GM12874 (cell line): ENCODE measurements around the gene KIAA1217.

Source experiments
- TF ChIP-seq, protein P1 (sequence below): IDR thresholded peaks from 2 replicates; pipeline ENCODE4 v1.5.1; 2011; ENCODE audit warnings: low read depth, mild to moderate bottlenecking, control low read depth, low read length, moderate library complexity; ENCODE audit not compliant: insufficient read depth

Gene KIAA1217

DNA sequence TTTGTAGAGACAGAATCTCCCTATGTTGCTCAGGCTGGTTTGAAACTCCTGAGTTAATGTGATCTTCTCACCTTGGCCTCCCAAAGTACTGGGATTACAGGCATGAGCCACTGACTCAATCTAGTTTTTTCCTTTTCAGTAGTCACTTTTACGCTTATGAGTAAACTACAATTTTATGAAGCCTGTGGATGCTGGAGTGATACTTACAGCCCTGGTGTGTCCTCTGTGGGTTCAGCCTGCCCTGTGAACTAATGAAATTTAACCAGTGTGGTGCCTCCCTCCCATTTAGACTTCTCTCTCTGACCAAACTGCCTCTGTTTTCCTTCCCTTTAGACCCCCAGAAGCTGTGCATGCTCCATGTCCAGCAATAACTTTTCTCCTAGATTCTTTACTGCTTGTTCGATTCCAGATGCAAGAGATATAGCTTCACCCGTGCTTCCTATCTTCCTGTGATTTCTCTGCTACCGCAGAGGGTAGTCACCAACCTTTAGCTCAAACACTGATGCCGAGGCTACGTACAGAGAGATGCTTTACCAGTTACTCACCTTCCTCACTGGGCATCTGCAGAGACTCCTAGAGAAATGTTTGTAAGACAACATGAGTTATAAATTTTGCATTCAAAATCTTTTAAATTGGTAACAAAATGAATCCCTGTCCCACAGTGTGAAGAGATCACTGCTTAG is 90.8 kb downstream of the KIAA1217 start:
- TF ChIP-seq, protein P1, sequence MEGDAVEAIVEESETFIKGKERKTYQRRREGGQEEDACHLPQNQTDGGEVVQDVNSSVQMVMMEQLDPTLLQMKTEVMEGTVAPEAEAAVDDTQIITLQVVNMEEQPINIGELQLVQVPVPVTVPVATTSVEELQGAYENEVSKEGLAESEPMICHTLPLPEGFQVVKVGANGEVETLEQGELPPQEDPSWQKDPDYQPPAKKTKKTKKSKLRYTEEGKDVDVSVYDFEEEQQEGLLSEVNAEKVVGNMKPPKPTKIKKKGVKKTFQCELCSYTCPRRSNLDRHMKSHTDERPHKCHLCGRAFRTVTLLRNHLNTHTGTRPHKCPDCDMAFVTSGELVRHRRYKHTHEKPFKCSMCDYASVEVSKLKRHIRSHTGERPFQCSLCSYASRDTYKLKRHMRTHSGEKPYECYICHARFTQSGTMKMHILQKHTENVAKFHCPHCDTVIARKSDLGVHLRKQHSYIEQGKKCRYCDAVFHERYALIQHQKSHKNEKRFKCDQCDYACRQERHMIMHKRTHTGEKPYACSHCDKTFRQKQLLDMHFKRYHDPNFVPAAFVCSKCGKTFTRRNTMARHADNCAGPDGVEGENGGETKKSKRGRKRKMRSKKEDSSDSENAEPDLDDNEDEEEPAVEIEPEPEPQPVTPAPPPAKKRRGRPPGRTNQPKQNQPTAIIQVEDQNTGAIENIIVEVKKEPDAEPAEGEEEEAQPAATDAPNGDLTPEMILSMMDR: no peak

DNA sequence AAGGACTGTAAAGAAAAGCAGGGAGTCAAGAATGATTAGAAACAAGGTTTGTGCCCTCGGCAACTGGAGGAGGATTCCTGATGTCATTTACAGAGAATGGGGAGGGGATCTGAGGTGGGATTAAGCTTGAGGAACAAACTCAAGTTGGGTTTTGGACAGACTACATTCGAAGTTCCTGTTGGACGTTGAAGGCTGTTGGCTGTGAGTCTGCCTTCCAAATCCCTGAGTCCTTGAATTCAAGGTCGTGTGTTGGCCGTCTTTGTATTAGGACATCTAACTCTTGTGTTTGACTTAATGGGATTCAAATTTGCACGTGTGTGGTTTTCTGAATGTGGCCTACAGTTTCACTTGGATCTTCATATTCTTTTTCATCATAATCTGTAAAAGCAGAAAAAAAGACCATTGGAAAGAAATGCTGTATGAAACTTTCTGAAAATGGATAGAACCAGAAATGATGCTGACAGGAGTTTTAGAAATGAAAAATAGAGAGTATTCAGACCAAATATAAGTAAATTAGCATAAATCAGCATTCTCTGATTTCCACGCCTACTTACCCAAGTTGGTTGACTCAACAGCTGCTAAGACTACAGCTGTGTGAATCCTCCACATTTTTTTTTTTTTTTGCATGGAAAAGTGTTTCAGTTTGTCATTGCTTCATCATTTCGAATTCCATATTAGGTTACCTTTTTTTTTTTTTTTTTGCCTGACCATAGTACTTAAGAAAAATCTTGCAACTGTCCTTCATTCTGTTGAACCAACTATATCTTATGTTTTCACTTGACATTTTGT is 94.8 kb downstream of the KIAA1217 start:
- TF ChIP-seq, protein P1: no peak

DNA sequence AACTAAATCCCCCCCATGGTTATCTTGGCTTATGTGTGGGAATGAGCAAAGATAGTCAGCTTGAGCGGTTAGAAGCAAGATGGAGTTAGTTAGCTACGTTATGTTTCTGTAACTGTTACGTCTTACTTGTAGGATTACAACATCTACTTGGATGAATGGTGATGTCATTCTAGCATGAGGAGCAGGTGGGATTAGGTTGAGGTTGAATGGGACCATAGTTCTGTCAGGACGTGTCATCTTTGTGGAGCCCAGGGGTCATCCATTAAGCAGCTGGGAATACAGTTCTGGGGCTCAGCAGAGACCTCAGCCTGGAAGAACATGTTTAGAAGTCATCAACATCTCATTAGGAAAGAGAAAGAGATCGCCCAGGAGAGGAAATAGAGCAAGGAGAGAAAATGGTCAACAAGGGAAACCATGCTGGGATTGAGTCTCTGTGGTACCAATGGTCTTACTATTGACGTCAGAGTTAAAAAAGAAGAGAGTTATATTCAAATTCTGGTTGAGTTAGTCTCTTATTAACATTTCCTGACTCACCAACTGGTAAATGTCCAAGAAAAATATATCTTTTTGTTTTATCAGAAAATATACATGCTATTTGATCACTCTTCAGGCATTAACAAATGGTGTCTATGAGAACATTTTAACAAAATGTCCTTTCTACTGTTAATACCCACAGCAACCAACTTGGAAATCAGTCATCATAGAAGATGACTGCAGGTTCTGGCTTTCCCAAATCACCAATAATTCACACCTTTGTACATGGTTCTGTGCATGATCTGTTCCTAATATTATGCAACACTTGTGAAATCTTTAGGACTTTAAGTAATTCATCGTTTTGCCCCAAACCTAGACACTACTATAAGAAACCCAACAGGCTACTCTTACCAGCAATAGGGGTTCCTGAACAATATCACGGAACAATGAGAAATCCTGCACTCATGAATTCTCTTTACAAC is 96.9 kb downstream of the KIAA1217 start:
- TF ChIP-seq, protein P1: no peak

DNA sequence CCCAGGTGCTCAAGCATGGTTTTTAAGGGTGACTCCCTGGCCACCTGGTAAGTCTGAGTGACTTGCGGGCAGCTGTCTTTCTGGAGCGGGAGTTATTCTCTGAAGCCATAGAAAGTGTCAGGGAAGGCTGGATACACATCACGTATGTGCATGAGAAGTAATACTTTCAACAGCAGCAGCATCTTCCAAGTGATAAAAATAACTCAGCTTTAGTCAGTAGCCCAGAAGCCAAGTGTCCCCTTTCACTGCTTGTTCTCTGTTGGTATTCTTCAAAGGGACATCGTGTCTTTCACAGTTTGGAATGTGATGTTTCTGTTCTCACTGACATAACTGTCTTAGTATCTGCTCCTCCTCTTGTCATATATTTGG is 97.6 kb downstream of the KIAA1217 start:
- TF ChIP-seq, protein P1: no peak

DNA sequence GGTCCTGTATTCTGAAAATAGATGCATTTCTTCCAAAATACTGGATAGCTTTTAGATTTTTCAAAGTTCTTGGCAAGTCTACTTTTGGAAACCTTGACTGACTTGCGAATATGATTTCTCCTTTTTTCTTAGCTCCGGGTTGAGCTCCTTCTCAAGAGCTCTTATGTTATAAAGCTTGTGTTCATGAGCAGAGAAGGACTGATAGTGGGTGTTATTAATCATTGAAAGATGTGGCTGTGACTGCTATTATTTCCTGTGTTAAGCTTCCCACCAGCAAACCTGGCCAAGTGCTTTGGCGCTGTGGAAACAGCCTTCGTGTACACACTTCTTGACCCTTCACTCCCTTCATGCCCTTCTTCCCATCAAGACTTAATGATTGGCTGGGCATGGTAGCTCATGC is 98.2 kb downstream of the KIAA1217 start:
- TF ChIP-seq, protein P1: no peak

DNA sequence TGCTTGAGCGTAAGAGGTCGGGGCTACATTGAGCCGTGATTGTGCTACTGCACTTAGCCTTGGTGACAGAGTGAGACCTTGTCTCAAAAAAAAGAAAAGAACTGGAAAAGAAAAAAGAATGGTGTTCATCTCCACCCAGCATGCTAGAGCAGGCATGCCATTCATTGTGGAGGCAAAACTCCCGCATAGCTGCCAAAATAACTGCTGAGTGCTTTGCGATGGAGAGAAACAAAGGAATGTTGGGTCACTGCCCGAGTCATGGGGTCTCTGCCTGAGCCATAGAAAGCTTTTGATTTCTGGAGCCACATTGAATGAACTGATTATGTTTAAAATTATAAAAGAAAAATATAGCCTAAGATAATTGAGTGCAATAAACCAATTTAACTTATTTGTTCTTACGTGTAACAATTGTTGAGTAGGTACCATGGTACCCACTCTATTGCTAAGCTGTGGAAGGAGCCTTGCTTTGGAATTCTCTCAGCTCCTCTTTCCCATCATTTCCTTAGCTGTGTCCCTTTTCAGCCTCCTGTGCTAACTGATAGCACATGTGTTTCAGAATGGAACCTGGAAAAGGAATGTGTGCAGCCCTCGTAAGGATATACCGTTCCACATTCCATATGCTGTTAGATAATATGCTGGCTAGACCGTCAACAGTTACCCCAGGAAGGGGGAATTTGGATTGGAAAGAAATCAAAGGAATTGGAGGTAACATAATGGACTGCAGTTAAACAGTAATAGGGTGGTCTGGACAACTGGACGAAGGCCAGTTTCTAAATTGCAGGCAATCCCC is 99.0 kb downstream of the KIAA1217 start:
- TF ChIP-seq, protein P1: no peak
